HEK293T (cell line): ENCODE measurements around the gene FAM120A.

Experiments
- CTBP1 ChIP-seq: fragments of 450-650 bp; IDR thresholded peaks from 2 replicates; pipeline ENCODE4 v1.6.1; 2016; ENCODE audit warnings: borderline replicate concordance
- ELF4 ChIP-seq: fragments of 450-650 bp; IDR thresholded peaks from 2 replicates; pipeline ENCODE4 v1.6.1; 2017; ENCODE audit warnings: antibody characterized with exemption
- FOXA1 ChIP-seq: fragments of 450-650 bp; IDR thresholded peaks from 2 replicates; pipeline ENCODE4 v1.6.1; 2016; ENCODE audit warnings: mild to moderate bottlenecking
- HDGF ChIP-seq: fragments of 450-650 bp; IDR thresholded peaks from 2 replicates; pipeline ENCODE4 v1.6.1; 2017; ENCODE audit warnings: antibody characterized with exemption, borderline replicate concordance
- NFRKB ChIP-seq: fragments of 450-650 bp; IDR thresholded peaks from 2 replicates; pipeline ENCODE4 v1.6.1; 2016; ENCODE audit warnings: mild to moderate bottlenecking, moderate library complexity
- SP1 ChIP-seq: fragments of 450-650 bp; IDR thresholded peaks from 2 replicates; pipeline ENCODE4 v1.6.1; 2017
- SUZ12 ChIP-seq: fragments of 450-650 bp; IDR thresholded peaks from 2 replicates; pipeline ENCODE4 v1.6.1; 2016; ENCODE audit warnings: mild to moderate bottlenecking
- ZNF384 ChIP-seq: fragments of 450-650 bp; IDR thresholded peaks from 2 replicates; pipeline ENCODE4 v1.6.1; 2016
- TF ChIP-seq, protein P1 (sequence below): fragments of 450-650 bp; IDR thresholded peaks from 2 replicates; pipeline ENCODE4 v1.6.1; 2016

DNA sequence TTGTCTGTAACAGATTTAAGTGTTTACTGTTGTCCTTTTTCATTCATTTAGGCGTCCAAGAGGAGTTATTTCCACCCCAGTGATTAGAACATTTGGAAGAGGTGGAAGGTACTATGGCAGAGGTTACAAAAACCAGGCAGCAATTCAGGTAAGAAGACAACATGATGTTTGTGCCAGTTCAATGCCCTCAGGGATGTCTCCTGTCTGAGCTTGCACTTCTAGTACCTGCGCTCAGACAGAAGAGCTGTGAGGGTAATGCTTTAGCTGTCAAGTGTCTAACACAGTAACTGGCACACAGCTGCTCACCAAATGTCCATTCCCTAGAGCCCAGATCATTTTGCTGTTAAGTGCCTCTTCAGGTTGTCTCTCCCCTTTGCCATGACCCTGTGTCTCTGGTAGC is 110.7 kb downstream of the FAM120A start:
- TF ChIP-seq NFRKB (no peak), CTBP1 (no peak), ELF4 (no peak), SP1 (no peak), FOXA1 (no peak), HDGF (no peak), ZNF384 (no peak), SUZ12 (no peak)
- TF ChIP-seq, protein P1, sequence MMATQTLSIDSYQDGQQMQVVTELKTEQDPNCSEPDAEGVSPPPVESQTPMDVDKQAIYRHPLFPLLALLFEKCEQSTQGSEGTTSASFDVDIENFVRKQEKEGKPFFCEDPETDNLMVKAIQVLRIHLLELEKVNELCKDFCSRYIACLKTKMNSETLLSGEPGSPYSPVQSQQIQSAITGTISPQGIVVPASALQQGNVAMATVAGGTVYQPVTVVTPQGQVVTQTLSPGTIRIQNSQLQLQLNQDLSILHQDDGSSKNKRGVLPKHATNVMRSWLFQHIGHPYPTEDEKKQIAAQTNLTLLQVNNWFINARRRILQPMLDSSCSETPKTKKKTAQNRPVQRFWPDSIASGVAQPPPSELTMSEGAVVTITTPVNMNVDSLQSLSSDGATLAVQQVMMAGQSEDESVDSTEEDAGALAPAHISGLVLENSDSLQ = no peak
